BJ (cell line): ENCODE data around the gene NEDD9. TPM values are rescaled to one million over a fixed set of nuclear protein-coding genes. Genes with fewer than 3 reads are reported as not detected.

Source experiments
- CTCF ChIA-PET: fragments of 350-600 bp; formaldehyde crosslinking; extraction: SDS; loops from one replicate; lab custom pipeline; 2021; ENCODE audit warnings: antibody characterized with exemption, inconsistent platforms; lab: Yijun Ruan, JAX
- POLR2A ChIA-PET: fragments of 300-600 bp; sonication (Branson Sonifier 250); formaldehyde crosslinking; extraction: SDS; loops from one replicate; lab custom pipeline; 2021; ENCODE audit warnings: antibody characterized with exemption; lab: Charles Lee
- DNase-seq: peaks from one replicate; pipeline ENCODE4 v3.0.0-alpha.2; 2011; ENCODE audit warnings: low read depth
- H3K27me3 ChIP-seq: 2 replicates; pipeline ENCODE4 v1.6.0; 2011; ENCODE audit warnings: low read length; ENCODE audit not compliant: control insufficient read depth, insufficient read depth
- H3K36me3 ChIP-seq: 2 replicates; pipeline ENCODE4 v1.5.1; 2011; ENCODE audit warnings: low read length; ENCODE audit not compliant: control insufficient read depth, insufficient read depth
- H3K4me3 ChIP-seq: 2 replicates; pipeline ENCODE4 v1.5.1; 2011; ENCODE audit warnings: low read depth, mild to moderate bottlenecking, control low read depth, low read length
- CTCF ChIP-seq: IDR thresholded peaks from 2 replicates; pipeline ENCODE4 v1.5.1; 2011; ENCODE audit warnings: low read depth, mild to moderate bottlenecking, control low read depth, inconsistent platforms, low read length, moderate library complexity; ENCODE audit not compliant: insufficient read depth
- polyA plus RNA-seq: library from polyadenylated mRNA; depleted of rRNA; stranded (reverse); fragments of >200 nt; gene quantifications from 2 replicates; pipeline ENCODE4 v1.2.3, GENCODE V29; 2011

NEDD9 gene
- polyA plus RNA-seq, 1 experiment = 25.6 TPM

DNA sequence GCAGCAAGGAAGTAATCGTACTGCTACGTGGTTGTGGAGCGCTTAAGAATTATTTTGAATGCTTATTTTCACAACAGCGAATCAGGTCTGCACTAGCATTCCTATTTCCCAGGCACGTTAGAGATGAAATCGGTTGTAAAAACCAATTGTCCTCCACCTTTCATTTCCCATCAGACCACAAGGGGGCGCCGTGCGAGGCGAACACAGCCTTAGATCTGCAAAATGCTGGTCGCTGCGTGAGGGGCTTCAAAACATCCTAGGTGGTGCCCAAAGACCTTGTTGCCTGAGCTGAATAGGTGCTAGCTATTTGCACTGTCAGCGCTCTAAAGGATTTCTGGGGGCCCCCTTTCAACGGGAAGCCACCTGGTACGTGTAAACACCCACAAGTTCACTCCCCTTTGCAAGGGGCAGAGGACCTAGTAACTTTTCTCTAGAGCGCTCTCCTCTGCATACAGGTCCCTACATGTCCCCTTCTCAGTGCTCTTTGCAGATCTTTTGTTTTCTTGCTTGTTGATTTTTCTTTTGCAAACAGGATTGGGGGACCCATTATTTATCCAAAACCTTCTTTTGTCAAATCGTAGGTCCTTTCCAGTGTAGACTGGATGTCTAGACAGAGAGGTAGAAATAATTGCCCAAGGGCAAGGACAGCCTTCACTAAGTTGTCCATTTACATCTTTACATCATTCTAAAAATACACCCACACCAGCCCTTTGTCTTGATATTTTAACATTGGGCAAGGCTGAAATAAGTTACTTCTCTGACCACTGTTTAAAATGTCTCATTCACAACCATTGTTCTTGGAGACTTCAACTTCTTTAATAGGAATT, 59.8 kb downstream of the NEDD9 start:
- POLR2A ChIA-PET = no interaction called here

DNA sequence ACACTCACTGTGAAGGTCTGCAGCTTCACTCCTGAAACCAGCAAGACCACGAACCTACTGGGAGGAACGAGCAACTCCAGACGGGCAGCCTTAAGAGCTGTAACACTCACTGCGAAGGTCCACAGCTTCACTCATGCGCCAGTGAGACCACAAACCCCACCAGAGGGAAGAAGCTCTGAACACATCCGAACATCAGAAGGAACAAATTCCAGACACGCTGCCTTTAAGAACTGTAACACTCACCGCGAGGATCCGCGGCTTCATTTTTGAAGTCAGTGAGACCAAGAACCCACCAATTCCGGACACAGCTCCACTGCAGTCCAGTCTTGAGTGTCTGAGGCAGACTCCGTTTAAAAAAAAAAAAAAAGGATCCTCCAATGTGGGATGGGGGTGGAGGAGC, 60.5 kb downstream of the NEDD9 start:
- Histone ChIP-seq H3K4me3 (no peak overlapping the region), H3K27me3 (no peaks in the 10 kb centered on the region), H3K36me3 (no peaks in the 10 kb centered on the region)
- POLR2A ChIA-PET = no interaction called here
- no peak for DNase-seq
- CTCF ChIA-PET = interaction anchor here (0.6 to 3.2 kb wide), 20 partner anchors 8 to 330 kb away, joined by 3 to 16 read pairs (median 4); no protein-coding TSS in a partner anchor
- no peak for TF ChIP-seq CTCF

More for the DNA sequence above, 59.8 kb downstream of the NEDD9 start:
- peak; percentile 76 for TF ChIP-seq CTCF
- DNase-seq = no peak
- no peaks in the 10 kb centered on the region for H3K27me3 ChIP-seq
- no peaks in the 10 kb centered on the region for H3K36me3 ChIP-seq
- CTCF ChIA-PET = interaction anchor here (0.7 to 3.2 kb wide), 17 partner anchors 11 to 323 kb away, joined by 3 to 16 read pairs (median 4); no protein-coding TSS in a partner anchor
- no peak overlapping the region for H3K4me3 ChIP-seq

DNA sequence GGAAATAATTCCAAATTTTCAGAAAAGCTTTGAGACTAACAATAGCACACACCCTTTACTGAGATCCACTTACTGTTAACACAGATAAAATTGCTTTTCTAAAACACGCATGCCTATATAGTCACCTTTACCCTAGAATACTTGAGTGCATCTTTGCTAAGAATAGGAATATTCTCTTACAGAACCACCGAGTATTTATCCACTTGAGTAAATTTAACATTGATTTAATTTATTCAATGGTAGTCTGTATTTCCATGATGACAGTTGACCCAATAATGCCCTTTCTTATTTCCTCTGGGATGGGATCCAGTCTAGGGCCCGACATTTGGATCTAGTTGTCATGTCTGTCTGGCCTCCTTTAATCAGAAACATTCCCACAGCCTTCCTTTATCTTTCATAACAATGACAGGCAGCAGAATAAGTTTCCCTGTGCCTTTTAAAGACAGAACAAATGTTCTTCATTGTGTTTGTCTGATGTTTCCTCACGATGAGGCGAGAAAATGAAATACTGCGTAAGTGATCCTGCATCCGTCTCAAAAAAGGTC, 64.3 kb downstream of the NEDD9 start:
- Histone ChIP-seq H3K36me3 (no peaks in the 10 kb centered on the region), H3K4me3 (no peak overlapping the region), H3K27me3 (no peaks in the 10 kb centered on the region)
- no peak for DNase-seq
- TF ChIP-seq CTCF = no peak
- ChIA-PET POLR2A (no interaction called here), CTCF (interaction anchor here (1.0 kb wide), 1 partner anchor 88 kb away, joined by 3 read pairs; no protein-coding TSS in a partner anchor)

DNA sequence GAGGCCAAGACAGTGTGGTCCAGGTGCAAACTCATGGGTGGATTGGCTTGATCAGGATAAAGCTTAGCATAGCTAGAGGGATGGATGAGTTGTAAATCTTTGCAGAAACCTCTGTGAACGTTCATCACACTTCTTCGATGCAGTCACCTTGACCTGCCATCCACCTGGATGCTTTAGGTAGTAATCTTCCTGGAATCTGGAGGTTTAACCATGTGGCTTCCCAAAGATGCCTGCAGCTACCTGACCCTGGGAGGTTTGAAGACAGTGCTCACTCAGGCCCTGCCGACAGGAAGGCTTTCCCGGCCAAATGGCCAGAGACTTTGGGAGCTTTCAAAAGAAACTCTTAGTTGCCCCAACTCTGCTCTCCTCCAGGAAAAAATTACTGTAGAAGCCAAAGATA, 65.5 kb downstream of the NEDD9 start:
- no peaks in the 10 kb centered on the region for H3K36me3 ChIP-seq
- no peak for TF ChIP-seq CTCF
- H3K4me3 ChIP-seq = no peak overlapping the region
- H3K27me3 ChIP-seq = no peaks in the 10 kb centered on the region
- no peak for DNase-seq
- ChIA-PET CTCF (interaction anchor here (0.7 to 1.8 kb wide), 3 partner anchors 98 to 338 kb away, joined by 3 to 8 read pairs (median 3); no protein-coding TSS in a partner anchor), POLR2A (no interaction called here)
